Islet precursor cell (in vitro differentiated cells): Measurements from ENCODE around the gene BET1.
"Not testable (repeated sequence)": the region's sequence is repeated elsewhere in the genome, so short reads cannot be mapped to it uniquely, and the experiment has no call there.

Source experiments
- DNase-seq: peaks from one replicate; pipeline ENCODE4 v3.0.0-alpha.2; 2018

BET1 gene, protein sequence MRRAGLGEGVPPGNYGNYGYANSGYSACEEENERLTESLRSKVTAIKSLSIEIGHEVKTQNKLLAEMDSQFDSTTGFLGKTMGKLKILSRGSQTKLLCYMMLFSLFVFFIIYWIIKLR

DNA sequence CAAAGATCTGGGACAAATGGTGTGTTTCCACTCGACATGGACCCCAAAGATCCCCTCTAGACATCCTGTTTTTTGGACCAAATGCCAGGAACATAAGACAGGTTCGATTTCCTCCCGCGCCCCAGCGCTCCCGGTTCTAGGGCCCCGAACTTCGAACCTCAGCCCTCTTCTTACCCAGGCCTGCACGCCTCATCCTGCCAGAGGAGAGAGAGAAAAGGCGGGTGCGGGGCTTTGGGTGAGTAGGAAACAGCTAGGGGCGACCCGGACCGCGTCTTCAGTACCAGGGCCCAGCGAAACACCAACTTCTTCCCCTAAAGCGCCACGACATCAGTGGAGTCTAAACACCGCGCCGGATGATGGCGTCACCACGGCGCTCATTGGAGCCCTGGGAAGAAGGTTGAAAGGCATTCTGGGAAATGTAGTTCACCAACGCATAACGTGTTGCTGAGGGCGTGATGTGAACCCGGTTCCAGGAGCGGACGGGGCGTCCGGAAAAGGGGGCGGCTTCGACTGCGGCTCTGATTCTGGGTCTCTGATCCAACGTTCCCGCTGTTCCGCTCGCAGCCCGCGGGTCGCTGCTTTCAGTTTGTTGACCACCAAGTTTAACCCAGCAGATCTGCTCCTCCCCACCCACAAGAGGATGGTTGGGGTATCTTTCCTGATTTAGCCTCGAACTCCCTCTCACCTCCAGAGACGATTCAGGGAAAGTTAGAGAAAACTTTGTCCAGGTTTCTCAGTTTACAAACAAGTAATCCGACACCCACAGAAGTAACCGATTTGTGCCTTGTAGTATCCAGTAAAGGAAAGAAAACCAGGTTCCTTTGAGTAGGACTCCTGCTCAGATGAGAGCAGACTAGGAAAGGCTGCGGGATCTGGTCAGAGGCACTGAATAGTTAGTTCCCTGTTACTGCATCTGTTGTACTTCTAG is at the start of gene BET1:
Gene BET1 (minus strand): TSS at position 332 of the 928 bp plus-strand sequence. CDS start 139 bp downstream, at position 193.
- DNase-seq = peak; percentile 95

DNA sequence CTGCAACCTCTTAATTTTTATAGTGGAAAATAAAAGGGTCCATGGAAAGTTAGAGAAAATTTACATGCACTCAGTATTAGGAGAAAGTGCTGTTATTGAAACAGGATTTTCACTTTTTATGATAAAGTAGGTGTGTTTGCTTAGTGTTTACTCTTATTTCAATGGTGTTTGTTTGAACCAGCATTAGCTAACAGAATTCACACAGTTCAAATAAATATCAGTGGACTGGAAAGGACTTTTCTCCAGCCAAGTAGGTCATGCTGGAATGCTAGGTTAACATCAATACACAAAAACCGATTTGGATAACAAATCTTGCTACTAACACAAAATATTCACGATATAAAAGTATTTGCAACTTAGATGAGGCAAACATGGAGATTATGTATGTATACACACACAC is 49.4 kb upstream of the BET1 start:
- DNase-seq = no peak

DNA sequence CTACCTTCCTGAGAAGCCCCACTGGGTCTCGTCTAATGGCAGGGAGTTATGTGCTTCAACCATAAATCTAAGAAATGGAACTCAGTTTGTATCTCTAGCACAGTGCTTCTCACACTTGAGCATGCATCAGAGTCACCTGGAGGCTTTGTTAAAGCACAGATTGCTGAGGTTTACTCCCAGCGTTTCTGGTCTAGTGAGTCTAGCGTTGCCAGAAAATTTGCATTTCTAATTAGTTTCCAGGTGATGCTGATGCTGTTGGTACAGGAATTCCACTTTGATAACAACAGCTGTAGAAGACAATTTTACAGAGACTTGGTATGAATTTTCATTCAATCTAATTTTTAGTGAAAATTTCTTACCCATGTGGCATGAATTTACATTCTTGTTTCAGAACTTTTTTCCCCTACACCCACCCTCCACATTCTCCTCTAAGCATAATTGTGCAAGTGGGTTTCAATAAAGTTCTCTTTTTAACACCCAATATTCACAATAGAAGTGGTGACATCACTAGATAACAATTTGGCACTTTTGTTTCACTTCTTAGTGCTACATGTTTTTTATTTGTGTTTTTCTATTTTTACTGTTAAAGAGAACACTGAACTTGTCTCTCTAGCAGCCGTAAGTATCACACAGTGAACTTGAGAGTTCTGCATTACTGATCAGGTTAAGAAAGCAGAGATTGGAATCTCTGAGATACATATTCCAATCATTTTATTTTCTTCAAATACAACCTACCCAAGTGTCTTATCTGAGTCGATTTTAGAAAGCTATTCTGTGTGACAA is 48.4 kb upstream of the BET1 start:
- no peak for DNase-seq

DNA sequence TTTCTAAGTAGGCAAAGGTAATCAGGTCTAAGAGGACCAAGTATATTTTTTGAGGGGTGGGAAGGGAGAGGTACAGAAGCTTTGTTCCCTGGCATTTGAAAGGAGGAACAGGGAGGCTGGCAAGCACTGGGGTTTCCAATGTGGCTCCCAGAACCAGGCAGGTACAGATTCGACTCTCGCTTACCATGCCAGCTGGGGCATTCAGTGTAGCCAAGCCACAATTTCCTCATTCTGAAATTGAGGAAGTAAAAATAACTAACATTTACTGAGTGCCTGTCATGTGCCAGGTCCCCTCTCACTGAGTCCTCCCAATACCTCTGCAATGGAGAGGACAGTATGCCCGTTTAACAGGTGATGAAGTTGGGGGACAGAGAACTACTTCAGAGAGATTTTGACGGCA is 45.9 kb upstream of the BET1 start:
- DNase-seq = no peak

DNA sequence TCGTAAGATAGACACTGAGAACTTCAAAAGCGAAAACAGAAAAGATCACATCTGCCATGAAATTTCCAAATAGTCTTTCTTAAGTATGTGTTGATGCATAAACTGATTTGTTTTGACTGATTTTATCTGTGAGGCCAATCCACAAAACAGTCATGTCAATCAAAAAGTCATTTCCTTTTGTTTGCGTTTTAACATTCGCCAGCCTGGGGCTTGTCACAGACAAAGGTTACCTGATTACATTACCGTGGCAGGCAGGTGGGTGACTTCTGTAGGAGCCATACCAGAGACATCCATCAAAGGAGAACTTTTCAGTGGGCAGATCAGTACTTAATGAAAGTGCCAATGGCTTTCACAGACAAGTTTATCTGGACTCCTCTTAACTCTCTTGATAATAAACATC is 45.5 kb upstream of the BET1 start:
- DNase-seq = no peak

DNA sequence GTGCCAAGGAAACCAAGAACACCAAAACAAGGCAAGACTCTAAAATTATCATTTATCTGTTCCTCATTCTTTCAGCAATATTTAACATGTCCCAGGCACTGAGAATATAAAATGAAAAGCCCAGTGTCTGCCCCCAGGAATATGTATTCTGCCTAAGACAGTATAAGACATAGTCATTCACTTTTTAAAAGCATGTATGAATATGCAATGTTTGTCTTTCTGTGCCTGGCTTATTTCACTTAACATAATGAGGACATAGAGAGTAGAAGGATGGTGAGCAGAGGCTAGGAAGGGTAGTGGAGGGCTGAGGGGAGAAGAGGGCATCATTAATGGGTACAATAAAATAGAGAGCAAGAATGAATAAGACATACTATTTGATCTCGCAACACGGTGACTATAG is 44.6 kb upstream of the BET1 start:
- no peak for DNase-seq

DNA sequence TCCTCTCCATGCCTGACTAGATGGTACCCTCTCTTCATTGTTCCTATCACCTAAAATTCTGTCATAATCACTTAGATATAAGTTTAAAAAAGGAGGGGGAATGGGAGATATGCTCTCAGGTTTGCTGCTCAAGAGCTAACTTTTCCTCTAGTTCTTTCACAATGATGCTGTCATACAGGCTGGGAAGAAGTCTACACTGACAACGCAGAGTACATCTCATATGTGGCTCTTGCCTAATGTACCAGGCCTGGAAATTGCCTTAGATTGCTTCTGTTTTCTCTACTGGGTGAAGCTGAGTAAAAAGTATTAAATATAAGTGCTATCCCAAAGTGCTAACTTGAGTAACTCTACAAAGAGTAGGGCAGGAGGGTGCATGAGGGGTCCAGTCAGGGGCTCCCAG is 43.8 kb upstream of the BET1 start:
- no peak for DNase-seq

DNA sequence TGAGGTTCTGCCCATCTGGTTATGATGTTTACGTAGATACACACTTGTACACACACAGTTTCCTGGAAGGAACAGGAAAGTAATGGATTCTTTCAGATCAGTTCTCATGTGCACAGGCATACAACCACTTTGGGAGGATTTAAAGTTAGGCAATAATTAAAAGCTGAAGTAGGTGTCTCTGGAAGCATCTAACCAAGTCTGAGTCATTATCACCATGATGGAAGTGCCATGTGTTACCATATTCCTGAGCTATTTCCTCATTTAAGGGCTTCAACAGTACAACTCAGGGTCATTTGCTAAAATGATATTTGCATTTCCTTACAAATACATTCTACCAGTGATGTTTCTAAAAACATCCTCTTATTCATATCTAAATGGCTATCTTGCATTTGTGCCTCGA is 41.4 kb upstream of the BET1 start:
- no peak for DNase-seq

DNA sequence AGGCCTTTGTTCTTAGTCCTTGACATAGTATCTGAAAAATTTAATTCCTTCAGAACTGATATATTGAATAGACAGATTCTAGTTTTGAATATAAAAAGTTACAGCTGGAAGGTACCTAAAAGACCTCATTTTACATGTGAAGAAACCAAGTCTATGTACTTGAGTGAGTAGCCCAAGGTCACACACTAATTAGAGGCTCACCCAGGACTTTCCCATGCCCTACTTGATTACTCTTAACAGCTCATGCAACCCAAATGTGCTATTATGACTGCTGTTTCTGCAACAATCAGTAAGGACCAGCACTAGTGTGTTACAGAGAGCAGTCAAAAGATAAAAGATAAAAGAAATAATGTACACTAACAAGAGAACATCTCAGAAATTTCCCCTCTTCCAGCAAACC is 40.7 kb upstream of the BET1 start:
- DNase-seq = no peak

DNA sequence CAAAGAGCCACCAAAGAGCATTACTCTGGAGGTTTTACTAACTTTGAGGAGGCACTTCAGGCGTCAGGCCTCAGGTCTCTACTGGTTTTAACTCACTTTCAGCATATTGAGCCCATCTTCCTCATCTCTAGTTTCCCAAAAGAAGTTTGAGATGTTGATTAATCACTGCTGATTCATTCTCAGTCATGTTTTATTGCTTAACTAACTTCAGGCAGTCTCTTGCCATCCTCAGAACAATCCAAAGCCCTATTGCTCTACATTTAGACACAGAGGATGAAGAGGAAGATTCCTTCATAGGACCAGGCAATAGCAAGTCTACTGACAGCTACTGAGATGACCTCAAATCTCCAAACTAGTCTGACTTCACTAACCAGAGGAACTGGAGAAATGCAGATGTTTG is 39.1 kb upstream of the BET1 start:
- no peak for DNase-seq

DNA sequence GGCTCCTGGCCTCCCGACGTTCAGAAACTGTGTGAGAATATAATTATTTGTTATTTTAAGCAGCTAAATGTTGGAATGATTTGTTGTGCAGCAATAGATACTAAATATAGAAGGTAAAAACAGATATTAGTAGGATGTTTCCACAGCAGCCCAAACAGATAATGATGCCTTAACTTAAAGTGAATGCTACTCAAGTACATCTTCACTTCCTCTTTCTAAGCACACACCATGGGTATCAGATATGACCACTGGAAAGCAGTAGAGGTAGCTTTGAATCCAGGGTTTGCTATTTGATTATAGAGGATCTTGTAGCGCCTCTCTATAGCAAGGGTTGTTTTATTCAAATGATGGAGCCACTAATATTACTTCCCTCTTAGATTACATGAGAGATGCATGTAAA is 38.2 kb upstream of the BET1 start:
- DNase-seq = no peak

DNA sequence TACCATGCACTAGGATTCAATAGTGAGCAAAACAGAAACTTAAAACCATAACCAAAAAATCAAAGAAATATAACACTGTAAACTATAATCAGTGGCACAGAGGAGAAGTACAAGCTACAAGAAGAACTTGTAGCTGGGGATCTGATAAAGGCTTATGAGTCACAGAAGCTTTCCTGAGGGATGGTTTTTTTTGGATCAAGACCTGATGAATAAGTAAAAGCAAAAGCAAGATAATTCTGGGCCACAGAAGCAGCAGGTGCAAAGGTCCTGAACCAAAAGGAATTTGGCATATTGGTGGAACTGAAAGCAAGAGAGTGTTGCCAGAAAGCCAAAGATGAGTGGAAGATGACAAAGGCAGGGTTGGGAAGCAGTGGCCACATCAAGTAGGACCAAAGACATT is 37.4 kb upstream of the BET1 start:
- DNase-seq = no peak

DNA sequence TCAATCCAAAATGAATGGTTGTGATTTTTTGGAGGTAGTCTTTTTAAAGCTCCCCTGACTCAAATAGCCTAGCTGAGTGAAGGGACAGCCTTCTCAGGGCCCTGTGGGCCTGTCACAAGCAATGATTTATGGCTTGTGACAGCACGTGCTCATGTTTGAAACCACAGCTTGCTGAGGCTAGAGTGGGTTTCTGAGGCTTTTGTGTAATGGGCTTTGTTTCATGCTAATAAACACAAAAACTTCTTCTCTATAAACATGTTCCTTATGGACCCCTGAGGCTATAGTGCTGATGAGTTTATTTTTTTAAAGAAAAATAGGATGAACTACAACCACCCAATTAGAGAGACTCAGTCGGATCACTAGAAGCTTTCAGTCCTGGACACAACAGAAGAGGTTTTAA is 36.1 kb upstream of the BET1 start:
- no peak for DNase-seq

DNA sequence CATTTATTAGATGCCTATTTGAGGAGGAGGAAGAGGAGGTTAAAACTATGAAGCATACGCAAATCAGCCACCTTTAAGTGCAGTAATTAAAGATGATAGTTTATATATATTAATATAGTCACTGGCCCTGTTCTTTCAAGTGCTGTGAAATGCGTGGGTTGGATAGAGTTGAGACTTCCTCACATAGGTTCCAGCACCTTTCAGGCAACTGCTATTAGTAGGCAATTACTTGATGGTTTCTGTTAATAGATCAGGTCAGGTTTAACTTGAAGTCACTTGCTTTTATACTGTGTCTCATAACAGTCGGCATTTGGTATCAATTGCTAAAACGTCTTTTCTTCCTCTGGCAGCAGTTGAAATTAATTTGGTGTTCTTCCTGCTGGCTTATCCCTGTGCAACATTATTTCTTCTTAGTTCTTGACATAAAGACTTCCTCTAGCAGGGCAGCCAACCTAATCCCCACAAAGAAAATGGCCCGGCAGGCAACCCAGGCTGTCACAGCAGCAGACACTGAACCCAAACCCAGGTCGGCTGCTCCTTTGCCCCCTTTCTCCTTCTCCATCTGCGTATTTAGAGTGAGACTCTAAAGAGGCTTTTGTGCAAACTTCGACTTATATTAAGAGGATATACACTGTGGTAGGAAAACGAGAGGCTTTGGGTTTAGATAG is 35.3 kb upstream of the BET1 start:
- DNase-seq = no peak

DNA sequence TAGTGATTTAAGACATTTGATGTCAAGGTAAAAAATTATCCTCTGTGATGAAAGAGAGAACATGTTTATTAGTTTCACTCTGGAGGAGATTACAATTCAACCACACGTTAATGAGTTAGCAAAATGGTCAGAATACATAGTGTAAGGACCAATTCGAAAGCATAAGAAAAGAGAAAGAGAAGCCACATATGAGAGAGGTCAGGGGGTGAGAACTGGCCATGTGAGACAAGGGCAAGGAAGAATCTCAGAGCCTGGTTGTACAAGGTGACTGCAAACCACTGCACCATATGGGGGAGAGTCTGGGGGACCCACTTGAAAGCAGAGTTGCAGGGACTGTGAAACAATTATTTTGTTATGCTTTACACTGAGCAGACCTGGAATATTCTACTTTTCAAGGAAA is 27.7 kb upstream of the BET1 start:
- no peak for DNase-seq

DNA sequence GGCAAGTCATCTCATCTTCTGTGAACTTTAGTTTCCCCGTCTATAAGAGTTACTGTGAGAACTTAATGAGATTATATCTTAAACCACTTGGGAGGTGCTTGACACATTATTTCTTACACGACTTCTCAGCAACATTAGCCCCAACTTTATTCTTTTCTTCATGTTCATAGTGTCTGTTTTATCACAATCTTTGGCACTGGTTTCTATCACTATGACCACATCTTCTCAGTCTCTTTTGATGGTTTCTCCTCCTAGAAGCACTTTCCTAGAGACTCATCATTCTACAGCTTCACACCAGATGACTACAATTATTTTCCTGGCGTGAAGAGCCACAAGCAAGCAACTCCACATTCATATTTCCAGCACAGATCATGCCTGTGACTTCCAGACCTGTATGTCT is 26.5 kb upstream of the BET1 start:
- DNase-seq = no peak

DNA sequence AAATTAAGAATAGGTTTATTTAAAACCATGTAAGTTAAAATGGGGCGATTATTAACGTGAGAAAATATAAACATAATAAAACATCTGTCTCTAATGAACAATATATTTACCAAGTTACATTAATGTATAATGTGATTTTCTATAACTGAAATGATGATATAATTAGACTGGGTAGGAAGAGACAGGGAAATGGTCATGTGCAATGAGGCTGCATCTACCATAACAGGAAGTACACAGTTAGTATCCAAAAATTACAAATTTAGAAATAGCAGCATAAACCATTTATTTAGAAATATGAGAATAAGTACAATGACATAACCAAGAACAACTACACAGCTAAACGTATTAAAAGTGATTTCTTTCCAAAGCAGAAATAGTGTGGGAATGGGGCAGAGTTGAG is 25.8 kb upstream of the BET1 start:
- DNase-seq = no peak

DNA sequence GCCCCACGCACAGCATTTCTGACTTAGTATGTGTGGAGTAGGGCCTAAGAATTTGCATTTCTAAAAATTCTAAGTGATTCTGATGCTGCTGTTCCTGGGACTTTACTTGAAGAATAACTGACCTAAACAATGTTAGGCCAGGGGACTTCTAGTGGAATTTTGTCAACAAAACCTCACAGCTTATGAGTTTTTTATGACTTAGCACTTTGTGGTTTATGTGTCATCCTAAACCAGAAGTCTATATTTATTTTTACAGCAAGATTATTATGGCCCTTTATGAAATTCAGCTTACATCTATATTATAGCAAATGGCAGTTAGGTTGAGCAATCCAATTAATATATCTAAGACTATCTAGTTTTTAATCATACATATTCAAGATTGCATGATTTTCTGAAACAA is 24.6 kb upstream of the BET1 start:
- DNase-seq = no peak

DNA sequence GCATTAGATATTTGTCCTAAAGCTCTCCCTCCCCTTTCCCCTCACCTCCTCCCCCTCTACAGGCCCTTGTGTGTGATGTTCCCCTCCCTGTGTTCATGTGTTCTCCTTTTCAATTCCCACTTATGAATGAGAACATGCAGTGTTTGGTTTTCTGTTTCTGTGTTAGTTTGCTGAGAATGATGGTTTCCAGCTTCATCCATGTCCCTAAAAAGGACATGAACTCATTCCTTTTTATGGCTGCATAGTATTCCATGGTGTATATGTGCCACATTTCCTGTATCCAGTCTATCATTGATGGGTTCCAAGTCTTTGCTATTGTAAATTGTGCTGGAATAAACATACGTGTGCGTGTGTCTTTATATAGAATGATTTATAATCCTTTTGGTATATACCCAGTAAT is 22.5 kb upstream of the BET1 start:
- DNase-seq = not testable (repeated sequence)

DNA sequence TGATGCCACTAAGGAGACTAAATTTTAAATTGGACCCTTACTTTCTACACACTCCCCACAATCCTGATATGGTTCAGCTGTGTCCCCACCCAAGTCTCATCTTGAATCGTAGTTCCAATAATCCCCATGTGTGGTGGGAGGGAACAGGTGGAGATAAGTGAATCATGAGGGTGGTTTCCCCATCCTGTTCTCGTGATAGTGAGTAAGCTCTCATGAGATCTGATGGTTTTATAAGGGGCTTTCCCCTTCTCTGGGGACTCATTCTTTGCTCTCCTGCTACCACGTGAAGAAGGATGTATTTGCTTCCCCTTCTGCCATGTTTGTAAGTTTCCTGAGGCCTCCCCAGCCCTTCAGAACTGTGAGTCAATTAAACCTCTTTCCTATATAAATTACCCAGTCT is 18.4 kb upstream of the BET1 start:
- DNase-seq = no peak

DNA sequence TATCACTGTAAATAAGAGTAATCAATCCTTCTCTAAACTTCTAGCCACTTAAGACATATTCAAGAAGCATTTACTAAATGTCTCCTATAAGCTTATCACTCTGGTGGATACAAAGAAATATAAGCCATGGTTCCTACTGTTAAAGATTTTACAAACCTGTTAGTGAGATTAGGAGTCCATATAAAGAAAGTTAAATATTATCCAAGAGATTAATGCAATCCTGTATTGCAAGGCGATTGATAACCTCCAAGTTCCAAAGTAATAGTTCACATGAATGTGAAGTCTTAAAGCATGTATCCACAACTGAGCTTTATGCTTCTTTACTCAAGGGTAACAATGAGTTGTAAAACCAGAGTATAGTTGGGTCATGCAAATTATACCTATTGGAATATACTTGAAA is 12.6 kb upstream of the BET1 start:
- no peak for DNase-seq

DNA sequence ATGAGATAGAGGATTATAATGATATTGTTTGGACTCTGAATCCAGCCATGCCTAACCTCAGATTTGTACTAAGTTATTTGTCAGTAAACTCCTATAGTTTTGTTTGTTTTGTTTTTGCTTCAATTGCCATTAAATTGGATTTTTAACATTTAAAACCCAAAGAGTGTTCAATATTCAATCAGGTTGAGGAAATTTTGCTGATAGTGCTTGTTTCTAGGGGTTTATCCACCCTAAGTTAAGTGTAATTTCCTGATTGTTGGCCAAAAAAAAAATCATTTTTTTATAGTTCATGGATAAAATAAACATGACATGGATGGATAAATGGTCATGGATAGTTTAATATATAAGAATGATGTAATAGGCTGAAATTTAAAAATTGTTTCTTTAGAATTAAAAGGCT is 11.4 kb upstream of the BET1 start:
- DNase-seq = no peak

DNA sequence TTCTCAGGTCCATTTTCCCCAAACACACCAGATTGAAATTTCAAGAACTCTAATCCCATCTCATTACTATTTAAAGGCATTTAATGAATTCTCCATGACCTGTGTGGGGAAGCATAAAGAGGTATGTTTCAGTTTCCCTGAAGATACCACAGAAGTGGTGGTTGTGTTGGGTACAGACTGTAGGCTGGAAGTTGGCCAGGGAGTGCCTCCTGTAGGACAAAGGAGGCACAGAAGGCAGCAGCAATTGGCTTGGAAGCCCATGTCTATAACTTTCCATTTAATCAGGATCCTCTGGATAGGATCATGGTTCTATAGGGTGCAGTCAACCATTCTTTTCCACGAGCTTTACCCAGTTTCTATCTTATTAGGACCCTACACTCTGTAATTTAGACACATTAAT is 8.6 kb upstream of the BET1 start:
- no peak for DNase-seq
